ENCODE data around the gene CTIF.

DNA sequence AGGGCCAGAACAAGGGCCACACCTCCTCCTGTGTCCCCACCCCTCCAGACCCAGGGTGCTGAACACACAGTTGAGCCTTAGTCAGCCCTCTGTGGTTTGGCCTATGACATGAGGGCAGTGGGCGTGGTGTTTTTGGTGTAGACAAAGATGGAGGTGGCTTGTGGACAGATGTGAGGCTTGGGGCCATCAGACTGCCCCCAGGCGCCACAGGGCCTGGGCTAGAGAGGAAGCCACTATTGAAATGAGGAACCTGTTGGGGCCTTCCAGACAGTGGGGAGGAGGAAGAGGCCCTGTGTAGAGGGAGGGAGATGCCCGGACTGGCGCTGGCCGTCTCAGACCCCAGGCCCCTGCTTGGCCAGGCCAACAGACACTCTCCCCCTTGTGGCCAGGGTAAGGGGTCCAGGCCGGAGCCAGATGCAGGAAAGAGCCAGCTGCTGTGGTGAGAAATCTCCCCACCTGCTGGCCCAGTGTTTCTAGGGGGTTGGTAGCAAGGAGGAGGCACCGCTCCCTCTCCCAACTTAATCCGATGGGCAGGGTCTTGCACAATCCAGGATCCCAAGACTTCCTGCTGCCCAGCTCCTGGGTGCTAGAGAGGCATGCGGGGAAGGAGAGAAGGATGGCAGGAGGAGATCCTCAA is 358.2 kb downstream of the CTIF start:
- TF ChIP-seq, protein P1, sequence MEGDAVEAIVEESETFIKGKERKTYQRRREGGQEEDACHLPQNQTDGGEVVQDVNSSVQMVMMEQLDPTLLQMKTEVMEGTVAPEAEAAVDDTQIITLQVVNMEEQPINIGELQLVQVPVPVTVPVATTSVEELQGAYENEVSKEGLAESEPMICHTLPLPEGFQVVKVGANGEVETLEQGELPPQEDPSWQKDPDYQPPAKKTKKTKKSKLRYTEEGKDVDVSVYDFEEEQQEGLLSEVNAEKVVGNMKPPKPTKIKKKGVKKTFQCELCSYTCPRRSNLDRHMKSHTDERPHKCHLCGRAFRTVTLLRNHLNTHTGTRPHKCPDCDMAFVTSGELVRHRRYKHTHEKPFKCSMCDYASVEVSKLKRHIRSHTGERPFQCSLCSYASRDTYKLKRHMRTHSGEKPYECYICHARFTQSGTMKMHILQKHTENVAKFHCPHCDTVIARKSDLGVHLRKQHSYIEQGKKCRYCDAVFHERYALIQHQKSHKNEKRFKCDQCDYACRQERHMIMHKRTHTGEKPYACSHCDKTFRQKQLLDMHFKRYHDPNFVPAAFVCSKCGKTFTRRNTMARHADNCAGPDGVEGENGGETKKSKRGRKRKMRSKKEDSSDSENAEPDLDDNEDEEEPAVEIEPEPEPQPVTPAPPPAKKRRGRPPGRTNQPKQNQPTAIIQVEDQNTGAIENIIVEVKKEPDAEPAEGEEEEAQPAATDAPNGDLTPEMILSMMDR (IDR thresholded peaks at IDR 0.05), result 0 out of 2 replicates have a peak, but pooled peaks have one; percentile 10
- TF ChIP-seq TAF1 (IDR thresholded peaks at IDR 0.05; ENCODE audit: borderline replicate concordance, low read depth, low read length) (no peak), CHD2 (IDR thresholded peaks at IDR 0.05; ENCODE audit: low read length, partially characterized antibody) (no peak), EP300 (IDR thresholded peaks at IDR 0.05; ENCODE audit: borderline replicate concordance in 1 of 2, low read depth in 1 of 2, low read length in 1 of 2) (no peak), NRF1 (IDR thresholded peaks at IDR 0.05; ENCODE audit: low read depth, low read length) (no peak), USF2 (IDR thresholded peaks at IDR 0.05; ENCODE audit: borderline replicate concordance, low read depth, low read length) (no peak)

Data from SK-N-SH (cell line).